ENCODE measurements around the gene LMBRD2.

LMBRD2 gene

DNA sequence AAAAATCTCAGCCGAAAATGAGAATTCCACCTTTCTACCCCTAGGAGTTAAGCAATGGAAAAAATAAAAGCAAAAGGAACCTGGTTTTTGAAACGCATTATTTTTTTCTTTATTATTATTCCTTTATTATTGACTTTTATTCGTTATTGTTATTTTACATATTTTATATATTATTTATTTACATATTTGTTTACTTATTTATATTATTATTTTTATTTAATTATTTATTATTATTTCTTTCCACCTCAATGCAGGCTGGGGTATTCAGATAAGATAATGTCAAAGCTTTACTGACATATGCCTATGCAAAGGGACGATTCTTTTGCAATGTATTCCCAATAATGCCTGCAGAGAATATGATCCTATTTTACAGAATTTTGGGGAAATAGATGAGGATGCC is 101.7 kb downstream of the LMBRD2 start:
- Histone ChIP-seq H3K4me3 (no peak overlapping the region), H3K27ac (no peak overlapping the region)
- no peak for DNase-seq (ENCODE audit: low spot score)
- TF ChIP-seq, protein P1, sequence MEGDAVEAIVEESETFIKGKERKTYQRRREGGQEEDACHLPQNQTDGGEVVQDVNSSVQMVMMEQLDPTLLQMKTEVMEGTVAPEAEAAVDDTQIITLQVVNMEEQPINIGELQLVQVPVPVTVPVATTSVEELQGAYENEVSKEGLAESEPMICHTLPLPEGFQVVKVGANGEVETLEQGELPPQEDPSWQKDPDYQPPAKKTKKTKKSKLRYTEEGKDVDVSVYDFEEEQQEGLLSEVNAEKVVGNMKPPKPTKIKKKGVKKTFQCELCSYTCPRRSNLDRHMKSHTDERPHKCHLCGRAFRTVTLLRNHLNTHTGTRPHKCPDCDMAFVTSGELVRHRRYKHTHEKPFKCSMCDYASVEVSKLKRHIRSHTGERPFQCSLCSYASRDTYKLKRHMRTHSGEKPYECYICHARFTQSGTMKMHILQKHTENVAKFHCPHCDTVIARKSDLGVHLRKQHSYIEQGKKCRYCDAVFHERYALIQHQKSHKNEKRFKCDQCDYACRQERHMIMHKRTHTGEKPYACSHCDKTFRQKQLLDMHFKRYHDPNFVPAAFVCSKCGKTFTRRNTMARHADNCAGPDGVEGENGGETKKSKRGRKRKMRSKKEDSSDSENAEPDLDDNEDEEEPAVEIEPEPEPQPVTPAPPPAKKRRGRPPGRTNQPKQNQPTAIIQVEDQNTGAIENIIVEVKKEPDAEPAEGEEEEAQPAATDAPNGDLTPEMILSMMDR (IDR thresholded peaks at IDR 0.05), result no peak

Data from coronary artery (tissue), 2 donors.